HepG2 (cell line): ENCODE results near the gene ARL15.

Experiments used
- POLR2A ChIP-seq, 2 experiments: IDR thresholded peaks; 2 replicates each; pipeline ENCODE4 v1.6.1; 2011; ENCODE audit warnings: low read depth in 2 of 2, low read length in 2 of 2, mild to moderate bottlenecking in 1 of 2, moderate library complexity in 1 of 2; ENCODE audit not compliant: insufficient read depth in 1 of 2
- TCF12 ChIP-seq, 2 experiments: fragments of 450-650 bp in 1 of 2; sonication (generic) in 1 of 2; formaldehyde crosslinking in 1 of 2; IDR thresholded peaks; 2 replicates each; pipeline versions ENCODE4 v1.6.1 to v1.8.0; 2017 to 2022; ENCODE audit warnings: antibody characterized with exemption in 1 of 2, mild to moderate bottlenecking in 1 of 2, missing genetic modification reagents in 1 of 2, moderate library complexity in 1 of 2
- TF ChIP-seq, protein P1 (sequence below): sonication (generic); formaldehyde crosslinking; IDR thresholded peaks from 2 replicates; pipeline ENCODE4 v1.5.0; 2020; ENCODE audit warnings: mild to moderate bottlenecking, missing genetic modification reagents, moderate library complexity

DNA sequence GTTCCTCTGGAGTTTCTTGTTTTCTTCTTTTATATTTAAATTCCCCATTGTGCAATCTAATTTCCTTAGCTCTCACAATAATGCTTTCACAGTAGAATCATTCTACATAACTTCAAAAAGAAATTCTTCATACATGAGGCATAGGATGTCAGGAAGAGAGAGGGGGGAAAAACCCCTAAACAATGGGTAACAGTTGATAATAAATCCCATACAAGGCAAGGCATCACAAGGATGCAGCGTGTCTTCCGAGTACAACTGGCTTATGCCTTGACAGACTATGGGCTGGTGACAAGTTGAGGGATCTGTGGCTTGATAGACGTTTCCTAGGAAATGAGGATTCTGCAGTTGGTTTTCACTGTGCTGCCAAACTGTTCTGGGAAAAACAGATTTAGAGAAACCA, 247.4 kb downstream of the ARL15 start:
- TF ChIP-seq TCF12 (IDR thresholded peaks at IDR 0.05) (no peak), TCF12 (CRISPR knock-in tag; IDR thresholded peaks at IDR 0.05) (no peak), POLR2A (IDR thresholded peaks at IDR 0.05; ENCODE audit: insufficient read depth in 1 of 2, low read depth in 2 of 2, low read length in 2 of 2) (no peak)
- TF ChIP-seq, protein P1, sequence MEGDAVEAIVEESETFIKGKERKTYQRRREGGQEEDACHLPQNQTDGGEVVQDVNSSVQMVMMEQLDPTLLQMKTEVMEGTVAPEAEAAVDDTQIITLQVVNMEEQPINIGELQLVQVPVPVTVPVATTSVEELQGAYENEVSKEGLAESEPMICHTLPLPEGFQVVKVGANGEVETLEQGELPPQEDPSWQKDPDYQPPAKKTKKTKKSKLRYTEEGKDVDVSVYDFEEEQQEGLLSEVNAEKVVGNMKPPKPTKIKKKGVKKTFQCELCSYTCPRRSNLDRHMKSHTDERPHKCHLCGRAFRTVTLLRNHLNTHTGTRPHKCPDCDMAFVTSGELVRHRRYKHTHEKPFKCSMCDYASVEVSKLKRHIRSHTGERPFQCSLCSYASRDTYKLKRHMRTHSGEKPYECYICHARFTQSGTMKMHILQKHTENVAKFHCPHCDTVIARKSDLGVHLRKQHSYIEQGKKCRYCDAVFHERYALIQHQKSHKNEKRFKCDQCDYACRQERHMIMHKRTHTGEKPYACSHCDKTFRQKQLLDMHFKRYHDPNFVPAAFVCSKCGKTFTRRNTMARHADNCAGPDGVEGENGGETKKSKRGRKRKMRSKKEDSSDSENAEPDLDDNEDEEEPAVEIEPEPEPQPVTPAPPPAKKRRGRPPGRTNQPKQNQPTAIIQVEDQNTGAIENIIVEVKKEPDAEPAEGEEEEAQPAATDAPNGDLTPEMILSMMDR: no peak
